WTC11 (cell line): ENCODE measurements around the gene PSMA3. TPM values are rescaled to one million over a fixed set of nuclear protein-coding genes. Genes with fewer than 3 reads are reported as not detected.
A peak's percentile ranks its signal among the peaks of the same experiment; 100 is the strongest.

Source experiments
- ATAC-seq: fragments of 200-7000 bp; cut with Tn5 transposase; 2 replicates; pipeline ENCODE4 v1.10.0; 2021; ENCODE audit warnings: mild to moderate bottlenecking, moderate library complexity
- CTCF ChIA-PET: fragments of 300-600 bp; sonication (Branson Sonifier 250); formaldehyde crosslinking; loops from one replicate; lab custom pipeline; 2021; ENCODE audit warnings: antibody characterized with exemption; lab: Charles Lee
- POLR2A ChIA-PET: fragments of 350-600 bp; sonication (Branson Sonifier 250); formaldehyde crosslinking; loops from one replicate; lab custom pipeline; 2021; ENCODE audit warnings: antibody characterized with exemption; lab: Charles Lee
- DNase-seq: peaks from one replicate; pipeline ENCODE4 v3.0.0; 2021; ENCODE audit warnings: low spot score
- H3K27ac Mint-ChIP-seq: 2 replicates; pipeline ENCODE4 v1.8.0; 2021; ENCODE audit warnings: mixed read lengths
- H3K27me3 Mint-ChIP-seq: 2 replicates; pipeline ENCODE4 v1.8.0; 2021; ENCODE audit warnings: low read depth, mild to moderate bottlenecking, moderate library complexity, mixed read lengths
- H3K36me3 Mint-ChIP-seq: 2 replicates; pipeline ENCODE4 v1.8.0; 2021; ENCODE audit warnings: mixed read lengths
- H3K4me1 Mint-ChIP-seq: 2 replicates; pipeline ENCODE4 v1.8.0; 2022; ENCODE audit warnings: mixed read lengths
- H3K4me3 Mint-ChIP-seq: 2 replicates; pipeline ENCODE4 v1.8.0; 2021; ENCODE audit warnings: mild to moderate bottlenecking, moderate library complexity, mixed read lengths
- H3K9me3 Mint-ChIP-seq: 2 replicates; pipeline ENCODE4 v1.8.0; 2021; ENCODE audit warnings: mixed read lengths
- ARID4B ChIP-seq: sonication (generic); formaldehyde crosslinking; IDR thresholded peaks from 2 replicates; pipeline ENCODE4 v1.8.0; 2023; ENCODE audit warnings: missing genetic modification reagents, mild to moderate bottlenecking, borderline replicate concordance
- CREB1 ChIP-seq: sonication (generic); formaldehyde crosslinking; IDR thresholded peaks from 2 replicates; pipeline ENCODE4 v1.8.0; 2023; ENCODE audit warnings: mild to moderate bottlenecking, missing genetic modification reagents
- CTCF ChIP-seq: fragments of 200-600 bp; IDR thresholded peaks from 2 replicates; pipeline ENCODE4 v1.8.0; 2022; ENCODE audit warnings: antibody characterized with exemption
- E2F1 ChIP-seq: sonication (generic); formaldehyde crosslinking; IDR thresholded peaks from 2 replicates; pipeline ENCODE4 v1.8.0; 2022; ENCODE audit warnings: mild to moderate bottlenecking, missing genetic modification reagents
- FOXJ3 ChIP-seq: sonication (generic); formaldehyde crosslinking; IDR thresholded peaks from 2 replicates; pipeline ENCODE4 v1.9.0; 2021; ENCODE audit warnings: missing genetic modification reagents, mild to moderate bottlenecking, borderline replicate concordance
- FOXK1 ChIP-seq: sonication (generic); formaldehyde crosslinking; IDR thresholded peaks from 2 replicates; pipeline ENCODE4 v1.8.0; 2022; ENCODE audit warnings: mild to moderate bottlenecking, moderate library complexity, missing genetic modification reagents
- FOXP4 ChIP-seq: sonication (generic); formaldehyde crosslinking; IDR thresholded peaks from 2 replicates; pipeline ENCODE4 v1.8.0; 2022; ENCODE audit warnings: mild to moderate bottlenecking, missing genetic modification reagents
- HMGA2 ChIP-seq: fragments of 250-450 bp; sonication (Bioruptor Pico); IDR thresholded peaks from 2 replicates; pipeline ENCODE4 v1.4.0; 2021; ENCODE audit warnings: mild to moderate bottlenecking, moderate library complexity
- MLX ChIP-seq: sonication (generic); formaldehyde crosslinking; IDR thresholded peaks from 2 replicates; pipeline ENCODE4 v1.8.1; 2023; ENCODE audit warnings: mild to moderate bottlenecking, missing genetic modification reagents, moderate library complexity
- MXD4 ChIP-seq: fragments of 250-450 bp; sonication (Bioruptor Pico); IDR thresholded peaks from 2 replicates; pipeline ENCODE4 v1.8.0; 2021; ENCODE audit warnings: mild to moderate bottlenecking, moderate library complexity, borderline replicate concordance
- MYBL2 ChIP-seq: sonication (generic); formaldehyde crosslinking; IDR thresholded peaks from 2 replicates; pipeline ENCODE4 v1.8.1; 2023; ENCODE audit warnings: mild to moderate bottlenecking, moderate library complexity, missing genetic modification reagents
- NR2C2 ChIP-seq: sonication (generic); formaldehyde crosslinking; IDR thresholded peaks from 2 replicates; pipeline ENCODE4 v1.8.0; 2022; ENCODE audit warnings: mild to moderate bottlenecking, missing genetic modification reagents
- NR3C1 ChIP-seq: sonication (generic); formaldehyde crosslinking; conservative IDR thresholded peaks from 2 replicates; pipeline ENCODE4 v1.8.1; 2023; ENCODE audit warnings: low read depth, mild to moderate bottlenecking, missing genetic modification reagents
- TCF7 ChIP-seq: sonication (generic); formaldehyde crosslinking; IDR thresholded peaks from 2 replicates; pipeline ENCODE4 v1.8.0; 2022; ENCODE audit warnings: mild to moderate bottlenecking, low read depth, missing genetic modification reagents, moderate library complexity
- USF1 ChIP-seq: sonication (generic); formaldehyde crosslinking; IDR thresholded peaks from 2 replicates; pipeline ENCODE4 v1.8.0; 2022; ENCODE audit warnings: mild to moderate bottlenecking, missing genetic modification reagents
- USF2 ChIP-seq: sonication (generic); formaldehyde crosslinking; IDR thresholded peaks from 2 replicates; pipeline ENCODE4 v1.8.1; 2023; ENCODE audit warnings: mild to moderate bottlenecking, missing genetic modification reagents, moderate library complexity
- ZNF138 ChIP-seq: sonication (generic); formaldehyde crosslinking; conservative IDR thresholded peaks from 2 replicates; pipeline ENCODE4 v1.8.1; 2022; ENCODE audit warnings: mild to moderate bottlenecking, moderate library complexity, missing genetic modification reagents
- ZNF232 ChIP-seq: sonication (generic); formaldehyde crosslinking; IDR thresholded peaks from 2 replicates; pipeline ENCODE4 v1.8.0; 2022; ENCODE audit warnings: mild to moderate bottlenecking, missing genetic modification reagents
- ZNF396 ChIP-seq: fragments of 250-450 bp; sonication (Bioruptor Pico); IDR thresholded peaks from 2 replicates; pipeline ENCODE4 v1.8.0; 2021; ENCODE audit warnings: mild to moderate bottlenecking, moderate library complexity, borderline replicate concordance
- ZNF423 ChIP-seq: fragments of 250-450 bp; sonication (Bioruptor Pico); IDR thresholded peaks from 2 replicates; pipeline ENCODE4 v2.1.2; 2022; ENCODE audit warnings: mild to moderate bottlenecking, moderate library complexity
- total RNA-seq: library from RNA; stranded (reverse); gene quantifications from 3 replicates; pipeline ENCODE4 v1.2.3, GENCODE V29; 2021

PSMA3 gene
- total RNA-seq, 1 experiment from 2014 or later = 286 TPM

GRCh38 chr14:58288106-58288792 lies 43.6 kb downstream of the PSMA3 start:
- peak overlapping the region; percentile 82 for H3K27ac Mint-ChIP-seq
- peaks cover 68% of the 10 kb centered on the region for H3K36me3 Mint-ChIP-seq
- ChIA-PET CTCF (no interaction called here), POLR2A (no interaction called here)
- TF ChIP-seq ZNF232 (CRISPR knock-in tag) = no peak
- no peak for TF ChIP-seq MYBL2 (CRISPR knock-in tag)
- no peak for TF ChIP-seq FOXJ3 (CRISPR knock-in tag)
- no peak for TF ChIP-seq USF2
- no peak for TF ChIP-seq NR3C1 (CRISPR knock-in tag)
- TF ChIP-seq ZNF138 (CRISPR knock-in tag) = no peak
- no peak for TF ChIP-seq FOXP4 (CRISPR knock-in tag)
- TF ChIP-seq HMGA2 (CRISPR knock-in tag) = no peak
- TF ChIP-seq NR2C2 (CRISPR knock-in tag) = no peak
- no peak for TF ChIP-seq MLX (CRISPR knock-in tag)
- TF ChIP-seq E2F1 (CRISPR knock-in tag) = no peak
- TF ChIP-seq ARID4B (CRISPR knock-in tag) = no peak
- DNase-seq = no peak
- no peaks in the 10 kb centered on the region for H3K27me3 Mint-ChIP-seq
- no peak for ATAC-seq
- H3K4me1 Mint-ChIP-seq = peaks cover 3% of the 10 kb centered on the region; the same call in 1 of the 2 replicates
- no peak overlapping the region for H3K4me3 Mint-ChIP-seq
- H3K9me3 Mint-ChIP-seq = no peaks in the 10 kb centered on the region

GRCh38 chr14:58291646-58292045 lies 47.0 kb downstream of the PSMA3 start:
- Mint-ChIP-seq H3K36me3 (peaks cover 68% of the 10 kb centered on the region), H3K27ac (no peak overlapping the region), H3K4me1 (peaks cover 5% of the 10 kb centered on the region), H3K4me3 (no peak overlapping the region), H3K27me3 (no peaks in the 10 kb centered on the region), H3K9me3 (no peaks in the 10 kb centered on the region)
- ATAC-seq (no peak), DNase-seq (no peak)
- ChIA-PET POLR2A (no interaction called here), CTCF (no interaction called here)
- TF ChIP-seq ZNF396 (no peak), TCF7 (CRISPR knock-in tag) (no peak), FOXK1 (CRISPR knock-in tag) (no peak), USF1 (CRISPR knock-in tag) (no peak), ZNF423 (CRISPR knock-in tag) (no peak), ZNF138 (CRISPR knock-in tag) (no peak), MXD4 (CRISPR knock-in tag) (no peak), CREB1 (CRISPR knock-in tag) (no peak), CTCF (no peak)
